ENCODE results near the gene NFIX. TPM values are rescaled to one million over a fixed set of nuclear protein-coding genes. Genes with fewer than 3 reads are reported as not detected.

The NFIX gene
- total and polyA plus RNA-seq, 4 donors = 26.0 to 190 (median 89.6) TPM

GRCh38 chr19:13004273-13004672 lies 9.0 kb downstream of the NFIX start:
- Histone ChIP-seq H3K9ac (ENCODE audit: insufficient read depth in 1 of 2, low read length in 2 of 2) (no peak overlapping the region), H3K36me3 (ENCODE audit: control insufficient read depth in 4 of 4, insufficient read depth in 4 of 4, low read length in 4 of 4) (peaks cover 0 to 11% (median 4%) of the 10 kb centered on the region in 4 donors), H3K9me3 (ENCODE audit: control insufficient read depth in 4 of 4, insufficient read depth in 3 of 4, low read length in 3 of 4) (no peaks in the 10 kb centered on the region), H3K27ac (ENCODE audit: low read depth in 1 of 2, low read length in 1 of 2) (peak overlapping the region in 1 of 2 donors; percentile 68), H3K27me3 (ENCODE audit: control insufficient read depth in 3 of 3, insufficient read depth in 3 of 3, low read length in 2 of 3) (no peaks in the 10 kb centered on the region), H3K4me1 (ENCODE audit: control insufficient read depth in 5 of 5, insufficient read depth in 5 of 5, low read length in 5 of 5) (peaks cover 0 to 58% (median 39%) of the 10 kb centered on the region in 5 donors), H3K4me3 (no peak overlapping the region)
- no peak for TF ChIP-seq CTCF (IDR thresholded peaks at IDR 0.05; ENCODE audit: control extremely low read depth, extremely low read depth)
- ATAC-seq (ENCODE audit: insufficient read depth, low FRiP score) = no peak
- no peak for DNase-seq
- 76 to 92% methylated on average over 7 of the region's 7 CpGs for WGBS, 2 donors

GRCh38 chr19:13005253-13005652 lies 10.0 kb downstream of the NFIX start:
- ATAC-seq (ENCODE audit: insufficient read depth, low FRiP score) (no peak), DNase-seq (no peak)
- H3K4me1 ChIP-seq (ENCODE audit: control insufficient read depth in 5 of 5, insufficient read depth in 5 of 5, low read length in 5 of 5) = peaks cover 0 to 64% (median 41%) of the 10 kb centered on the region in 5 donors
- peaks cover 0 to 11% (median 4%) of the 10 kb centered on the region in 4 donors for H3K36me3 ChIP-seq (ENCODE audit: control insufficient read depth in 4 of 4, insufficient read depth in 4 of 4, low read length in 4 of 4)
- no peaks in the 10 kb centered on the region for H3K9me3 ChIP-seq (ENCODE audit: control insufficient read depth in 4 of 4, insufficient read depth in 3 of 4, low read length in 3 of 4)
- WGBS, 2 donors = 82 to 87% methylated on average over 4 of the region's 4 CpGs
- no peak for TF ChIP-seq CTCF (IDR thresholded peaks at IDR 0.05; ENCODE audit: control extremely low read depth, extremely low read depth)
- no peak overlapping the region for H3K9ac ChIP-seq (ENCODE audit: insufficient read depth in 1 of 2, low read length in 2 of 2)
- H3K4me3 ChIP-seq = no peak overlapping the region
- peaks cover 0 to 2% (median 0%) of the 10 kb centered on the region in 3 donors for H3K27me3 ChIP-seq (ENCODE audit: control insufficient read depth in 3 of 3, insufficient read depth in 3 of 3, low read length in 2 of 3)
- H3K27ac ChIP-seq (ENCODE audit: low read depth in 1 of 2, low read length in 1 of 2) = peak overlapping the region in 1 of 2 donors; percentile 65

DNA sequence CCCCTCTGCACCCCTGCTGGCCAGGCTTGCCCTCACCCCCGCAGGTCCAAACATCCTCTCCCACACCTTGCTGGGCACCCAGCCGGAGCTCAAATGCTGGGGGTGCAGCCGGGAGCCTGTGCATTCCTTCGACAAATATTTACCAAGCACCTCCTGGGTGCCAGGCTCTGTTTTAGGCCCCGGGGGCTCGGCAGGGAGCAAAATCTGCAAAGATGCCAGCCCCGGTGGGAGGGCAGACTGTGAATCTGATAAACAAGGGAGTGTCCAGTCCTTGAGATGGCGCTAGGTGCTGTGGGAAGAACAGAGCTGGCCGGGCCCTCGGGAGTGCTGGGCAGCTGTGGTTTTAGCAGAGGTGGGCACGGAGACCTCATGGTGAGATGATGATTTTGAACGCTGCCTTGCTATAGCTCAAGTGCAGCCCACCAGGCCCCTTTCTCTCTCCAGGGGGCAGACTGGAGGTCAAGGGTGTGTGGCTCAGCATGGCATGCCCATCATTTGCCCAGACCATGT lies 10.6 kb downstream of the NFIX start:
- WGBS, 2 donors = 57 to 69% methylated on average over 12 of the region's 12 CpGs
- no peak for TF ChIP-seq CTCF (IDR thresholded peaks at IDR 0.05; ENCODE audit: control extremely low read depth, extremely low read depth)
- ATAC-seq (ENCODE audit: insufficient read depth, low FRiP score) (no peak), DNase-seq (no peak)
- Histone ChIP-seq H3K4me3 (no peak overlapping the region), H3K4me1 (ENCODE audit: control insufficient read depth in 5 of 5, insufficient read depth in 5 of 5, low read length in 5 of 5) (peaks cover 0 to 66% (median 42%) of the 10 kb centered on the region in 5 donors), H3K36me3 (ENCODE audit: control insufficient read depth in 4 of 4, insufficient read depth in 4 of 4, low read length in 4 of 4) (peaks cover 0 to 16% (median 3%) of the 10 kb centered on the region in 4 donors), H3K9me3 (ENCODE audit: control insufficient read depth in 4 of 4, insufficient read depth in 3 of 4, low read length in 3 of 4) (no peaks in the 10 kb centered on the region), H3K27ac (ENCODE audit: low read depth in 1 of 2, low read length in 1 of 2) (peak overlapping the region in 1 of 2 donors; percentile 88), H3K9ac (ENCODE audit: insufficient read depth in 1 of 2, low read length in 2 of 2) (no peak overlapping the region), H3K27me3 (ENCODE audit: control insufficient read depth in 3 of 3, insufficient read depth in 3 of 3, low read length in 2 of 3) (peaks cover 0 to 4% (median 0%) of the 10 kb centered on the region in 3 donors)
